ENCODE data around the gene PLP2. TPM values are rescaled to one million over a fixed set of nuclear protein-coding genes. Genes with fewer than 3 reads are reported as not detected.
A peak's percentile ranks its signal among the peaks of the same experiment; 100 is the strongest.

PLP2 gene
- total and polyA plus RNA-seq, 2 of the 13 experiments (the other 11 are each of a cell fraction or from before 2014, with no cell fraction given) = 0.40 to 3.6 TPM

DNA sequence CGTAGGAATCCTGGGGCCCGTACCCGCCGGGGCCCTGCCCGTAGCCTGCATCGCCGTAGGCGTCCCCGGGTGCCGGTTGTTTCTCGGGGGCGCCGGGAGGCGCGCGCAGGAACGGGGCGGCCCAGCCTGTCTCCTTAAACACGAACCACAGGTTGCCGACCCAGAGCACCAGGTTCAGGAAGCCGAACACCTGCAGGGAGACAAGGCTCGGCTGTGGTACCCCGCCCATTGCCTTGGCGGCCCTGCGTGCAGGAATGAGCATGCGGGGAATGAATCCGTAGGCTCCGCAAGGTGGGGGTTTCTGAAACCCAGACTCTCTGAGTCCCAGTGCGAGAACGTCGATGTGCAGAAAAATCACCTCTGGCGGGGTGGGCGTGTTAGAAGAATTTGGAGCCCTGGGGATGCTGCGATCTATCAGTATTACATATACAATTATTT lies 19.9 kb downstream of the PLP2 start:
- in situ Hi-C loops (cut with HindIII; ENCODE audit: extremely low pct_ligation_motif_present, low pct_unique_long_range_greater_than_20kb) (no loop called here), intact Hi-C loops (cut with micrococcal nuclease; ENCODE audit: unreplicated experiment) (loop anchor here (5.0 kb wide), 1 partner anchor 76 kb away; the partner anchor contains the start of gene PPP1R3F)
- Histone ChIP-seq H3K4me3 (replicated peaks in 1 of 3; ENCODE audit: insufficient read depth in 1 of 3, low read depth in 2 of 3, low read length in 3 of 3) (peak overlapping the region; percentile 64 to 80 (median 78); a peak in 5 of 6 replicates), H3K79me2 (ENCODE audit: insufficient read depth, low read length) (no peaks in the 10 kb centered on the region), H3K9ac (ENCODE audit: insufficient read depth, low read depth, low read length) (peak overlapping the region; percentile 86), H3K4me1 (ENCODE audit: insufficient read depth, low read length) (peaks cover 58% of the 10 kb centered on the region), H3K4me2 (ENCODE audit: low read depth, low read length) (peak overlapping the region; percentile 65), H2AFZ (ENCODE audit: low read length) (no peak overlapping the region), H3K36me3 (replicated peaks in 1 of 2; ENCODE audit: control insufficient read depth in 1 of 2, insufficient read depth in 2 of 2, low read length in 2 of 2) (no peaks in the 10 kb centered on the region), H3K27ac (ENCODE audit: extremely low read length, insufficient read depth, low read length) (peak overlapping the region; percentile 84), H4K20me1 (ENCODE audit: insufficient read depth, low read length) (no peaks in the 10 kb centered on the region), H3K27me3 (ENCODE audit: control insufficient read depth in 1 of 2, insufficient read depth in 2 of 2, low read length in 2 of 2) (no peaks in the 10 kb centered on the region), H3K9me3 (ENCODE audit: low read length) (no peaks in the 10 kb centered on the region)
- TSS peak; percentile 91 for BruUV-seq (replicated peaks)
- ATAC-seq = no peak; the same call in 1 of the 3 replicates
- DNase-seq (ENCODE audit: low spot score) = no peak
- ChIA-PET CTCF (ENCODE audit: low intra/inter-chr PET ratio, low total read pairs) (no interaction called here), POLR2A (interaction anchor here (0.8 to 1.7 kb wide), 19 partner anchors 9 to 687 kb away, joined by 3 to 21 read pairs (median 5); partner anchors contain the start of genes CCDC22, HDAC6, PPP1R3F and PQBP1)
- WGBS (ENCODE audit: low lambda C conversion rate) = 12% methylated on average over 8 of the region's 34 CpGs
- FAIRE-seq = no peak
- TF ChIP-seq NRL (CRISPR knock-in tag; IDR thresholded peaks at IDR 0.05; ENCODE audit: borderline replicate concordance) = 0 out of 2 replicates have a peak, but pooled peaks have one; percentile 41
- no peak for TF ChIP-seq MYNN (CRISPR knock-in tag; IDR thresholded peaks at IDR 0.05; ENCODE audit: low read depth)
- TF ChIP-seq, protein P1, sequence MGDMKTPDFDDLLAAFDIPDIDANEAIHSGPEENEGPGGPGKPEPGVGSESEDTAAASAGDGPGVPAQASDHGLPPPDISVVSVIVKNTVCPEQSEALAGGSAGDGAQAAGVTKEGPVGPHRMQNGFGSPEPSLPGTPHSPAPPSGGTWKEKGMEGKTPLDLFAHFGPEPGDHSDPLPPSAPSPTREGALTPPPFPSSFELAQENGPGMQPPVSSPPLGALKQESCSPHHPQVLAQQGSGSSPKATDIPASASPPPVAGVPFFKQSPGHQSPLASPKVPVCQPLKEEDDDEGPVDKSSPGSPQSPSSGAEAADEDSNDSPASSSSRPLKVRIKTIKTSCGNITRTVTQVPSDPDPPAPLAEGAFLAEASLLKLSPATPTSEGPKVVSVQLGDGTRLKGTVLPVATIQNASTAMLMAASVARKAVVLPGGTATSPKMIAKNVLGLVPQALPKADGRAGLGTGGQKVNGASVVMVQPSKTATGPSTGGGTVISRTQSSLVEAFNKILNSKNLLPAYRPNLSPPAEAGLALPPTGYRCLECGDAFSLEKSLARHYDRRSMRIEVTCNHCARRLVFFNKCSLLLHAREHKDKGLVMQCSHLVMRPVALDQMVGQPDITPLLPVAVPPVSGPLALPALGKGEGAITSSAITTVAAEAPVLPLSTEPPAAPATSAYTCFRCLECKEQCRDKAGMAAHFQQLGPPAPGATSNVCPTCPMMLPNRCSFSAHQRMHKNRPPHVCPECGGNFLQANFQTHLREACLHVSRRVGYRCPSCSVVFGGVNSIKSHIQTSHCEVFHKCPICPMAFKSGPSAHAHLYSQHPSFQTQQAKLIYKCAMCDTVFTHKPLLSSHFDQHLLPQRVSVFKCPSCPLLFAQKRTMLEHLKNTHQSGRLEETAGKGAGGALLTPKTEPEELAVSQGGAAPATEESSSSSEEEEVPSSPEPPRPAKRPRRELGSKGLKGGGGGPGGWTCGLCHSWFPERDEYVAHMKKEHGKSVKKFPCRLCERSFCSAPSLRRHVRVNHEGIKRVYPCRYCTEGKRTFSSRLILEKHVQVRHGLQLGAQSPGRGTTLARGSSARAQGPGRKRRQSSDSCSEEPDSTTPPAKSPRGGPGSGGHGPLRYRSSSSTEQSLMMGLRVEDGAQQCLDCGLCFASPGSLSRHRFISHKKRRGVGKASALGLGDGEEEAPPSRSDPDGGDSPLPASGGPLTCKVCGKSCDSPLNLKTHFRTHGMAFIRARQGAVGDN (CRISPR knock-in tag; IDR thresholded peaks at IDR 0.05) = peak; percentile 38
- no peak for TF ChIP-seq SRSF9 (IDR thresholded peaks at IDR 0.05; ENCODE audit: borderline replicate concordance, insufficient read depth, low read depth, low read length, poor library complexity, severe bottlenecking)
- no peak for TF ChIP-seq NONO (IDR thresholded peaks at IDR 0.05)
- peak; percentile 44; the same call in 1 of the 2 replicates for TF ChIP-seq NONO (CRISPR knock-in tag; conservative IDR thresholded peaks at IDR 0.05)
- TF ChIP-seq, protein P2, sequence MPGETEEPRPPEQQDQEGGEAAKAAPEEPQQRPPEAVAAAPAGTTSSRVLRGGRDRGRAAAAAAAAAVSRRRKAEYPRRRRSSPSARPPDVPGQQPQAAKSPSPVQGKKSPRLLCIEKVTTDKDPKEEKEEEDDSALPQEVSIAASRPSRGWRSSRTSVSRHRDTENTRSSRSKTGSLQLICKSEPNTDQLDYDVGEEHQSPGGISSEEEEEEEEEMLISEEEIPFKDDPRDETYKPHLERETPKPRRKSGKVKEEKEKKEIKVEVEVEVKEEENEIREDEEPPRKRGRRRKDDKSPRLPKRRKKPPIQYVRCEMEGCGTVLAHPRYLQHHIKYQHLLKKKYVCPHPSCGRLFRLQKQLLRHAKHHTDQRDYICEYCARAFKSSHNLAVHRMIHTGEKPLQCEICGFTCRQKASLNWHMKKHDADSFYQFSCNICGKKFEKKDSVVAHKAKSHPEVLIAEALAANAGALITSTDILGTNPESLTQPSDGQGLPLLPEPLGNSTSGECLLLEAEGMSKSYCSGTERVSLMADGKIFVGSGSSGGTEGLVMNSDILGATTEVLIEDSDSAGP (CRISPR knock-in tag; IDR thresholded peaks at IDR 0.05; ENCODE audit: borderline replicate concordance) = peak; percentile 30; the same call in 1 of the 2 replicates
- peak; percentile 5; the same call in 1 of the 2 replicates for TF ChIP-seq GABPB1 (CRISPR knock-in tag; IDR thresholded peaks at IDR 0.05)
- TF ChIP-seq, protein P3, sequence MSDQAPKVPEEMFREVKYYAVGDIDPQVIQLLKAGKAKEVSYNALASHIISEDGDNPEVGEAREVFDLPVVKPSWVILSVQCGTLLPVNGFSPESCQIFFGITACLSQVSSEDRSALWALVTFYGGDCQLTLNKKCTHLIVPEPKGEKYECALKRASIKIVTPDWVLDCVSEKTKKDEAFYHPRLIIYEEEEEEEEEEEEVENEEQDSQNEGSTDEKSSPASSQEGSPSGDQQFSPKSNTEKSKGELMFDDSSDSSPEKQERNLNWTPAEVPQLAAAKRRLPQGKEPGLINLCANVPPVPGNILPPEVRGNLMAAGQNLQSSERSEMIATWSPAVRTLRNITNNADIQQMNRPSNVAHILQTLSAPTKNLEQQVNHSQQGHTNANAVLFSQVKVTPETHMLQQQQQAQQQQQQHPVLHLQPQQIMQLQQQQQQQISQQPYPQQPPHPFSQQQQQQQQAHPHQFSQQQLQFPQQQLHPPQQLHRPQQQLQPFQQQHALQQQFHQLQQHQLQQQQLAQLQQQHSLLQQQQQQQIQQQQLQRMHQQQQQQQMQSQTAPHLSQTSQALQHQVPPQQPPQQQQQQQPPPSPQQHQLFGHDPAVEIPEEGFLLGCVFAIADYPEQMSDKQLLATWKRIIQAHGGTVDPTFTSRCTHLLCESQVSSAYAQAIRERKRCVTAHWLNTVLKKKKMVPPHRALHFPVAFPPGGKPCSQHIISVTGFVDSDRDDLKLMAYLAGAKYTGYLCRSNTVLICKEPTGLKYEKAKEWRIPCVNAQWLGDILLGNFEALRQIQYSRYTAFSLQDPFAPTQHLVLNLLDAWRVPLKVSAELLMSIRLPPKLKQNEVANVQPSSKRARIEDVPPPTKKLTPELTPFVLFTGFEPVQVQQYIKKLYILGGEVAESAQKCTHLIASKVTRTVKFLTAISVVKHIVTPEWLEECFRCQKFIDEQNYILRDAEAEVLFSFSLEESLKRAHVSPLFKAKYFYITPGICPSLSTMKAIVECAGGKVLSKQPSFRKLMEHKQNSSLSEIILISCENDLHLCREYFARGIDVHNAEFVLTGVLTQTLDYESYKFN (CRISPR knock-in tag; conservative IDR thresholded peaks at IDR 0.05) = no peak
- TF ChIP-seq CENPX (CRISPR knock-in tag; IDR thresholded peaks at IDR 0.05) = no peak
- 0 out of 2 replicates have a peak, but pooled peaks have one; percentile 28 for TF ChIP-seq TGIF2 (CRISPR knock-in tag; IDR thresholded peaks at IDR 0.05)
- TF ChIP-seq, protein P4, sequence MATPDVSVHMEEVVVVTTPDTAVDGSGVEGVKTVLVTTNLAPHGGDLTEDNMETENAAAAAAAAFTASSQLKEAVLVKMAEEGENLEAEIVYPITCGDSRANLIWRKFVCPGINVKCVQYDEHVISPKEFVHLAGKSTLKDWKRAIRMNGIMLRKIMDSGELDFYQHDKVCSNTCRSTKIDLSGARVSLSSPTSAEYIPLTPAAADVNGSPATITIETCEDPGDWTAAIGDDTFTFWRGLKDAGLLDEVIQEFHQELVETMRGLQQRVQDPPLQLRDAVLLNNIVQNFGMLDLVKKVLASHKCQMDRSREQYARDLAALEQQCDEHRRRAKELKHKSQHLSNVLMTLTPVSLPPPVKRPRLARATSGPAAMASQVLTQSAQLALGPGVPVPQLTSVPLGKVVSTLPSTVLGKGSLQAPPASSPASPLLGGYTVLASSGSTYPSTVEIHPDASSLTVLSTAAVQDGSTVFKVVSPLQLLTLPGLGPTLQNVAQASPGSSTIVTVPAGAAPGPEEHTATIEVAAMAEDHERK (CRISPR knock-in tag; IDR thresholded peaks at IDR 0.05; ENCODE audit: low read depth) = peak; percentile 4; the same call in 1 of the 2 replicates
